ENCODE data around the gene UST. TPM values are rescaled to one million over a fixed set of nuclear protein-coding genes. Genes with fewer than 3 reads are reported as not detected.

UST gene
- polyA plus RNA-seq, 1 donor from 2014 or later: 7.5 TPM

DNA sequence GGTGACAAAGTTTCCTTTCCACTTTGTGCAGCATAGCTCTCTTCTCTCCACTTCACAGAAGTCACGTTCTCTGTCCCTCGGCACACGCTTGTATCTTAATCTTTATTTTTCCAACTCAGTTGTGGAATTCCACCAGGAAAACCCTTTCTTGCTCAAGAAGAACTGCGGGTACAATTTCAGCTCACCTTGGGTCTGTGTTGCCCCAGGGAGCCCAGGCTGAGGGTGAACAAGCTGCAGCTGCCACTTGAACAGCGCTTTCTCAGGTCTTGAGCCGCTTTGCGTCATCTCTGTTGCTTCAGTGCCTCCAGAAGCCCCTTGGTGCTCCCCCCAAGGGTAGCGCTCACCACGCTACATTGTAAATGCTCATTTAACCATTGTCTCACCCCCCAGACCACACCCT lies 341.5 kb downstream of the UST start (continued):
- TF ChIP-seq, protein P1, sequence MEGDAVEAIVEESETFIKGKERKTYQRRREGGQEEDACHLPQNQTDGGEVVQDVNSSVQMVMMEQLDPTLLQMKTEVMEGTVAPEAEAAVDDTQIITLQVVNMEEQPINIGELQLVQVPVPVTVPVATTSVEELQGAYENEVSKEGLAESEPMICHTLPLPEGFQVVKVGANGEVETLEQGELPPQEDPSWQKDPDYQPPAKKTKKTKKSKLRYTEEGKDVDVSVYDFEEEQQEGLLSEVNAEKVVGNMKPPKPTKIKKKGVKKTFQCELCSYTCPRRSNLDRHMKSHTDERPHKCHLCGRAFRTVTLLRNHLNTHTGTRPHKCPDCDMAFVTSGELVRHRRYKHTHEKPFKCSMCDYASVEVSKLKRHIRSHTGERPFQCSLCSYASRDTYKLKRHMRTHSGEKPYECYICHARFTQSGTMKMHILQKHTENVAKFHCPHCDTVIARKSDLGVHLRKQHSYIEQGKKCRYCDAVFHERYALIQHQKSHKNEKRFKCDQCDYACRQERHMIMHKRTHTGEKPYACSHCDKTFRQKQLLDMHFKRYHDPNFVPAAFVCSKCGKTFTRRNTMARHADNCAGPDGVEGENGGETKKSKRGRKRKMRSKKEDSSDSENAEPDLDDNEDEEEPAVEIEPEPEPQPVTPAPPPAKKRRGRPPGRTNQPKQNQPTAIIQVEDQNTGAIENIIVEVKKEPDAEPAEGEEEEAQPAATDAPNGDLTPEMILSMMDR (IDR thresholded peaks at IDR 0.05; ENCODE audit: poor library complexity, severe bottlenecking): no peak
- TF ChIP-seq EP300 (conservative IDR thresholded peaks at IDR 0.05; ENCODE audit: poor library complexity, severe bottlenecking): no peak

DNA sequence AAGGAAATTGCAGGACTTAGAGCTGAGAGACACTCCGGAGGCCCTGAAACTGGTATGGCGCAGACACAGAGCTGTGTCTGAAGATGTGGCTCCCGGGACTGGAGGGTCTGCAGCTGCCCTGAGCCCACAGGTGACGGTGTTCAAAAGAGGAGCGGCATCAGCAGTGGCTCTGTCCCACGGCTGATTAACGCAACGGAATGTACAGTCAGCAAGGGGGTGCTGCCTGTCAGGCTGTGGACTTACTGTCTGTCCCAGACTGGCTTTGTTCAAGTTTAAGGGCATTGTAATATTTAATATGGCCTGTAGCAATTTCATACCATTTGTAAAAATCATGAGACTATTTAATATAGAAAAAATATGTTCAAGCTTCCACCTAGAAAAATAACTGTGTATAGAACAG lies 342.7 kb downstream of the UST start:
- H3K27me3 ChIP-seq (ENCODE audit: insufficient read depth, low read depth, low read length): no peaks in the 10 kb centered on the region
- H4K20me1 ChIP-seq (ENCODE audit: insufficient read depth): no peaks in the 10 kb centered on the region
- H3K27ac ChIP-seq (ENCODE audit: low read length): no peak overlapping the region
- H3K79me2 ChIP-seq (replicated peaks; ENCODE audit: insufficient read depth, low read length): no peaks in the 10 kb centered on the region
- no peak overlapping the region for H3K4me3 ChIP-seq (ENCODE audit: low read length)
- no peak overlapping the region for H3K9ac ChIP-seq (ENCODE audit: low read length)
- no peaks in the 10 kb centered on the region for H3F3A ChIP-seq (ENCODE audit: insufficient read depth, low read length, poor library complexity, severe bottlenecking)
- TF ChIP-seq SMC3 (conservative IDR thresholded peaks at IDR 0.05; ENCODE audit: poor library complexity) (no peak), RAD21 (conservative IDR thresholded peaks at IDR 0.05) (no peak), MXI1 (conservative IDR thresholded peaks at IDR 0.05; ENCODE audit: poor library complexity, severe bottlenecking) (no peak), POLR2AphosphoS5 (IDR thresholded peaks at IDR 0.05) (no peak), EP300 (conservative IDR thresholded peaks at IDR 0.05; ENCODE audit: poor library complexity, severe bottlenecking) (no peak), EZH2 (IDR thresholded peaks at IDR 0.05; ENCODE audit: borderline replicate concordance, insufficient read depth, low read length, poor library complexity, severe bottlenecking) (no peak), TAF1 (IDR thresholded peaks at IDR 0.05; ENCODE audit: low read depth) (no peak)
- TF ChIP-seq, protein P2, sequence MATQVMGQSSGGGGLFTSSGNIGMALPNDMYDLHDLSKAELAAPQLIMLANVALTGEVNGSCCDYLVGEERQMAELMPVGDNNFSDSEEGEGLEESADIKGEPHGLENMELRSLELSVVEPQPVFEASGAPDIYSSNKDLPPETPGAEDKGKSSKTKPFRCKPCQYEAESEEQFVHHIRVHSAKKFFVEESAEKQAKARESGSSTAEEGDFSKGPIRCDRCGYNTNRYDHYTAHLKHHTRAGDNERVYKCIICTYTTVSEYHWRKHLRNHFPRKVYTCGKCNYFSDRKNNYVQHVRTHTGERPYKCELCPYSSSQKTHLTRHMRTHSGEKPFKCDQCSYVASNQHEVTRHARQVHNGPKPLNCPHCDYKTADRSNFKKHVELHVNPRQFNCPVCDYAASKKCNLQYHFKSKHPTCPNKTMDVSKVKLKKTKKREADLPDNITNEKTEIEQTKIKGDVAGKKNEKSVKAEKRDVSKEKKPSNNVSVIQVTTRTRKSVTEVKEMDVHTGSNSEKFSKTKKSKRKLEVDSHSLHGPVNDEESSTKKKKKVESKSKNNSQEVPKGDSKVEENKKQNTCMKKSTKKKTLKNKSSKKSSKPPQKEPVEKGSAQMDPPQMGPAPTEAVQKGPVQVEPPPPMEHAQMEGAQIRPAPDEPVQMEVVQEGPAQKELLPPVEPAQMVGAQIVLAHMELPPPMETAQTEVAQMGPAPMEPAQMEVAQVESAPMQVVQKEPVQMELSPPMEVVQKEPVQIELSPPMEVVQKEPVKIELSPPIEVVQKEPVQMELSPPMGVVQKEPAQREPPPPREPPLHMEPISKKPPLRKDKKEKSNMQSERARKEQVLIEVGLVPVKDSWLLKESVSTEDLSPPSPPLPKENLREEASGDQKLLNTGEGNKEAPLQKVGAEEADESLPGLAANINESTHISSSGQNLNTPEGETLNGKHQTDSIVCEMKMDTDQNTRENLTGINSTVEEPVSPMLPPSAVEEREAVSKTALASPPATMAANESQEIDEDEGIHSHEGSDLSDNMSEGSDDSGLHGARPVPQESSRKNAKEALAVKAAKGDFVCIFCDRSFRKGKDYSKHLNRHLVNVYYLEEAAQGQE (IDR thresholded peaks at IDR 0.05; ENCODE audit: borderline replicate concordance): no peak
- TF ChIP-seq, protein P1 (IDR thresholded peaks at IDR 0.05; ENCODE audit: poor library complexity, severe bottlenecking): no peak
- H3K4me2 ChIP-seq (ENCODE audit: low read length): no peak overlapping the region
- no peaks in the 10 kb centered on the region for H3K9me2 ChIP-seq (ENCODE audit: insufficient read depth, low read length)
- H3K36me3 ChIP-seq (ENCODE audit: insufficient read depth, low read length): no peaks in the 10 kb centered on the region
- no peaks in the 10 kb centered on the region for H3K9me3 ChIP-seq (ENCODE audit: low read length)
- no peak overlapping the region for H2AFZ ChIP-seq (ENCODE audit: low read depth, low read length)

DNA sequence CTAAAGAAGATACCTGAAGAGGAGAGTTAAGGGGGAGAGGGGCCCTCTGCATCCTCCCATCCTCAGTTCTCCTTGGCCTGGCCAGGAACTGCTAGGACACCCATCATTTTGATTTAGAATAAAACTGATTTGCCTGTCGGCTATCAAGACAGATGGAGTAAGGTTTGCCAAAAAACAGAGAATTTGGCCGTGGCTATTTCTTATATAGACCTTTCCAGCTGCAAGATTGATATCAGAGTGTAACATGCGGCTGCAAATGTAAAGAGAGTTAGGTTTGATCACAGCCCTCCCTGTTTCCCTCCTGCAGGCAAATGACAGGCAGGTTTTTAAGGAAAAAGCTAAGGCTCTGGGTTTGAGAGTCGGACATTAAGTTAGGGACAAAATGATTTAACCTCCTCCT lies 344.1 kb downstream of the UST start:
- Histone ChIP-seq H4K20me1 (ENCODE audit: insufficient read depth) (no peaks in the 10 kb centered on the region), H3K4me2 (ENCODE audit: low read length) (no peak overlapping the region), H3K9me2 (ENCODE audit: insufficient read depth, low read length) (no peaks in the 10 kb centered on the region), H3K9me3 (ENCODE audit: low read length) (no peaks in the 10 kb centered on the region), H3K27ac (ENCODE audit: low read length) (no peak overlapping the region), H3F3A (ENCODE audit: insufficient read depth, low read length, poor library complexity, severe bottlenecking) (no peaks in the 10 kb centered on the region), H3K79me2 (replicated peaks; ENCODE audit: insufficient read depth, low read length) (no peaks in the 10 kb centered on the region), H3K27me3 (ENCODE audit: insufficient read depth, low read depth, low read length) (no peaks in the 10 kb centered on the region), H3K4me3 (ENCODE audit: low read length) (no peak overlapping the region), H2AFZ (ENCODE audit: low read depth, low read length) (no peak overlapping the region), H3K9ac (ENCODE audit: low read length) (no peak overlapping the region), H3K36me3 (ENCODE audit: insufficient read depth, low read length) (no peaks in the 10 kb centered on the region)
- no peak for TF ChIP-seq RAD21 (conservative IDR thresholded peaks at IDR 0.05)
- TF ChIP-seq, protein P1 (IDR thresholded peaks at IDR 0.05; ENCODE audit: poor library complexity, severe bottlenecking): no peak
- TF ChIP-seq POLR2AphosphoS5 (IDR thresholded peaks at IDR 0.05): no peak
- TF ChIP-seq TAF1 (IDR thresholded peaks at IDR 0.05; ENCODE audit: low read depth): no peak
- TF ChIP-seq MXI1 (conservative IDR thresholded peaks at IDR 0.05; ENCODE audit: poor library complexity, severe bottlenecking): no peak
- no peak for TF ChIP-seq EZH2 (IDR thresholded peaks at IDR 0.05; ENCODE audit: borderline replicate concordance, insufficient read depth, low read length, poor library complexity, severe bottlenecking)
- TF ChIP-seq SMC3 (conservative IDR thresholded peaks at IDR 0.05; ENCODE audit: poor library complexity): no peak
- no peak for TF ChIP-seq EP300 (conservative IDR thresholded peaks at IDR 0.05; ENCODE audit: poor library complexity, severe bottlenecking)
- TF ChIP-seq, protein P2 (IDR thresholded peaks at IDR 0.05; ENCODE audit: borderline replicate concordance): no peak
